Measurements from ENCODE around the gene ABCC4. TPM values are rescaled to one million over a fixed set of nuclear protein-coding genes. Genes with fewer than 3 reads are reported as not detected.

ABCC4 gene
- total RNA-seq, 1 experiment from 2014 or later = 35.4 TPM

DNA sequence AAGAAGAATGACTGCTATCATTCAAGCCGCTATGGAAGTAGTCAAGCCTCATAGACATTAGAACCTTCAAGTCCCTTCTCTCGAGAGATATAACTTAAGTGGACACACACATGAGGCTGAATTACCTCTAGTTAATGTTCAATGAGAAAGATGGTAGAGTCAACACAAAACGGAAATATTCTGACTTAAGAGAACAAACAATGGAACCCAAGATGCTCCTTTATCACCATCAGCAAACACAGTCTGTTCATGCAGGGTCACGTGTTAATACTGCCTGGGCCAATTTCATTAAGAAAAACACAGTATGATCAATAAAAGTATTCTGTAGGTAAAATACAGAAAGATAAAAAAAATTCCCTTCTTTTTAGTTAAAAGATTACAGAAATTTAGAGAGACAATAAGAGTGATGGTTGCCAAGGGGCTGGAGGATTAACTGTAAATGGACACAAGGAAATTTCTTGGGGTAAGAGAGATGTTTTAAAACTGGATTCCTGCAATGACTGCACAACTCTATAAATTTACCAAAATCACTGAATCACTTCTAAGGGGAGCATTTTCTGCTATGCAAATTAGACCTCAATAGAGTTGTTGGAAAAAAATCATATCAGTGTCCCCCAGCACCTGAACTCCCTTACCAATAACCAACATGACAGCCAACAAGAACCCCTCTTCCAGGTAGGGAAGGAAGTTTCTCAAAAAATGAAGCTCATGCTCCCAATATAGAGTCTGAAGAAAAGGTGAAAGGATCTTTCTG, 256.6 kb downstream of the ABCC4 start:
- no peak for DNase-seq (ENCODE audit: low spot score)

- no peak for DNase-seq (ENCODE audit: low spot score)
These were observed 261.8 kb downstream of the ABCC4 start for GRCh38 chr13:95039415-95039814.

DNA sequence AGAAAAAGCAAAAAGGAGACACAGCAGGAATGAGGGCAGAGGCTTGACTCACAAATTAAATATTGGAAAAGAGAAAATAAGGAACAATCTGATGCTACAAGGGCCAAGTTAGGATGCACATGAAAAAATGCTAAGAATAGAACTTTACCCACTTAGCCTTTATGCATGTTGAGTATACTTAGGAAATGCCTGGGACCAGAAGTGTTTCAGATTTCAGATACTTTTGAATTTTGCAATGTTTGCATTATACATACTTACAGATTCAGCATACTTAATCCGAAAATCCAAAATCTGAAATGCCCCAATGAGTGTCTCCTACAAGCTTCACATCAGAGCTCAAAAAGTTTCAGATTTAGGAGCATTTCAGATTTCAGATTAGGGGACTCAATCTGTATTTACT, 262.3 kb downstream of the ABCC4 start:
- DNase-seq (ENCODE audit: low spot score) = no peak

- no peak for DNase-seq (ENCODE audit: low spot score)
These were observed 265.7 kb downstream of the ABCC4 start for GRCh38 chr13:95035311-95036109.

DNA sequence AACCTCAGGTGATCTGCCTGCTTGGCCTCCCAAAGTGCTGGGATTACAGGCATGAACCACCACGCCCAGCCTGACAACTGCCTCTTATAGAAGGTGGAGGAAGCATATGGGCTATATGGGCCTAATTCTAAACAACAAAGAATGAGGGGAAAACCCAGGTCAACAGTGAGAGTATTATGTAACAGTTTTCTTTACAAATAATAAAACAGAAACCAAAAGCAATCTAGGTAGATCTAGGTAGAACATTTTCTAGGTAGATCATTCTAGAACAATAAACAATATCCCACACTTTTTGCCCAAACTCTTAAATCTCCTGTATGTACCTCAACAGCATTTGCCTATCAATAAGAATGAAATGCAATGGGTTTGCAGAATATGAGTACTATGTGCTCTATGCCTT, 267.4 kb downstream of the ABCC4 start:
- DNase-seq (ENCODE audit: low spot score) = no peak

- DNase-seq (ENCODE audit: low spot score) = no peak
These were observed 269.1 kb downstream of the ABCC4 start for GRCh38 chr13:95032121-95032520.

DNA sequence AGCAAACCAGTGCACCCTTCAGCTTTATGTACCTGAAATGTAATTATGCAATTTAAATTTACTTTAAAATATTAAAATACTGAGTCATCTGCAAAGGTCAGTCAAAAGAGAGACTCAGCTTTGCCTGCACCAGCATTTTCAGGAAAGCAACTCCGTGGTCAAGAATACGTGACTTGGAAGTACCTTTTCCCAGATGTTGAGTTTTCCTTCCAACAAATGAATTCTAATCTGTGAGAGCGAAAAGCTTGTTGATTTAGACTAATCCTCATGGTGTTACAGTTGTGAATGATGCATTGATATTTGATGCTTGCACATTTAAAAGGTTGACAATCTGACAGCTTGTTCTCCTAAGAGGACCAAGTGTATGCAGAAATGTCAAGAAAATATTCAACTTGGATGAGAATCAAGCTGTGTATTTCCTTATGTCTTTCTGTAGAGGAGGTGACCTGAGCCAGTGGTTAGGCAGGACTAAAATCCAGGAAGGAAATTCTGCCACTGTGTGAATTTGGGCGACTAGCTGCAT, 270.4 kb downstream of the ABCC4 start:
- DNase-seq (ENCODE audit: low spot score) = no peak

- DNase-seq (ENCODE audit: low spot score) = no peak
These were observed 273.6 kb downstream of the ABCC4 start for GRCh38 chr13:95027638-95028037.

DNA sequence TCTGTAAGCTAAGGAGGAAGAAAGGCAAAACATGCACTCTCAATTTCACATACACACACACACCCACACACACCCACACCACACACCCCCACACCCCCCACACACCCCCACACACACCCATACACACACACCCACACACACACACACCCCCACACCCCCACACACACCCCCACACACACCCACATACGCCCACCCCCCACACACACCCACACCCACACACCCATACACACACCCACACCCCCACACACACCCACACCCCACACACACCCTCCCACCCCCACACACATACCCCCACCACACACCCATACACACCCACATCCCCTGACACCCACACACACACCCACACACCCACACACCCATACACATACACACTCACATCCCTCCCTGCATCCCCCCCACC, 276.1 kb downstream of the ABCC4 start:
- no peak for DNase-seq (ENCODE audit: low spot score)

DNA sequence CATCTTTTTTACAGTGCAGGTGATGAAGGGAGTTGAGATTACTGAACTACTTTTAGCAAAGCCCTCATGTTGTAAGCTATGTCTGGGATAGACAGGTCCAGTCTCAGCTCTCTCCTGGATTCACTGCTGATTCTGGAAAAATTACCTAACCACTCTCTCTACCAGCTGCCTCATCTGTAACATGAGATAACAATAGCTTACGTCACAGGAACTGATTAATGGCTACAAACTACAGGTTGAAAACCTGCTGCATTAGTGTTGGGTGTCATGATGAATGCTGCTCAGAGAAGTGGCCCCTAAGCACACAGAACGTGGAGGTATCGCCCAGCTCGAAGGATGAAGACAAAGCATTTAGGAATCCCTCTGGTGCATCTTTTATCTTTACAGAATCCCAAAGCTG, 277.8 kb downstream of the ABCC4 start:
- DNase-seq (ENCODE audit: low spot score) = no peak

DNA sequence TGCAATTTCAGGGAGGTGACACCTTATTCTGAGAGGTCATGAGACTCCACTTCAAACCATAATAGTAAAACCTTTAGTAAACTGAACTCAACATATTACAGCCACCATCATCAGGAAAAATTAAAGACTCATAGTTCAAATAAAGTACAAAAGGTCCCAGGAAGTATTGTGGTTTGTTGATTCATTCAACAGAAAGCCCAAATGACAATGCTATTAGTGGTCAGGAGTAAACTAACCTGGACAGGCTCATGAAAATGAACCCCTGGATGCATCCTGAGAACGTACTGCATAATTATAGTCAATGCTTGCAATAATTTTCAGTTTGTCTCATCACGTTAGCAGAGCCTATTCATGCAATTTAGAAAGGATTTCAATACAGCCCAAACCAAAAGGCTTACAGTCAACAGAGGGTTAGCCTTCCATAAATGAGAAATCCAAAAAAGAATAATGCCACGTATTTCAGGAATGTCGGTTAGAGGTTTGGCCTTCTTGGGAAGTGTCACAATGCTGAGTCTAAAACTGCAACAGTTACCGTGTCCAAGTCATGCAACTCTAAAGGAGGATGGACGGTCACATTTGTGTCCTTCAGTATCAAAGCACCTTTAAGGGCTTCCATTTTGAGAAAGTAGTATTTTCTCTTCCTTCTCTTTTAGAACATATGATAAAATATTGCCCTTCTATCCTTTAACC, 280.8 kb downstream of the ABCC4 start:
- DNase-seq (ENCODE audit: low spot score) = no peak

GRCh38 chr13:95019886-95020285, 281.4 kb downstream of the ABCC4 start:
- DNase-seq (ENCODE audit: low spot score) = no peak

DNA sequence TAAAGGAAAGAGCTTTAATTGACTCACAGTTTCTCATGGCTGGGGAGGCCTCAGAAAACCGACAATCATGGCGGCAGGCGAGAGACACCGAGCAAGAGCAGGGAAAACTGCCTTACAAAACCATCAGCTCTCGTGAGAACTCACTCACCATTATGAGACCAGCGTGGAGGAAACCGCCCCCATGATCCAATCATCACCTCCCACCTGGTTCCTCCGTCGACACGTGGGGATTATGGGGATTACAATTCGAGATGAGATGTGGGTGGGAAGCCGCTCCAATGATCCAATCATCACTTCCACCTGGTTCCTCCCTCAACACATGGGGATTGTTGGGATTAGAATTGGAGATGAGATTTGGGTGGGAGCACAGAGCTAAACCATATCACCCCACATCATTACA, 293.9 kb downstream of the ABCC4 start:
- no peak for DNase-seq (ENCODE audit: low spot score)

DNA sequence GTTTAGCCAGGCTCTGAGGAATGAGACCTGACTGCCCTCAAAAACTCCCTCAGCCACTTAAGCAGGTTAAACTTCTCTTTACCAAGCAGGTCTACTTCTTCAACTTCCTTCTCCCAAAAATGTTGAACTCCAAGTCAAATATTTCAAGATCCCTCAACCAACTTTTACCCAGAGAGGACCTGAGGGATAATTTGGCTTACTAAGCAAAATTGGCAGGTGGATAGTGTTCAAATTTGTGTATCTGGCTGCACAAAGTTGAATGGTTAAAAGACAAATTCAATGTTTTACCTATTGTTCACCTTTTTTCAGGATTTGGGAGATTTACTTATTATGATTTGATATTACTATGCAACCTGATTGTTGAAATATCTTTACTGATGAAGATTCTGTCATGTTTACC, 296.0 kb downstream of the ABCC4 start:
- DNase-seq (ENCODE audit: low spot score) = no peak

GRCh38 chr13:95003019-95003813, 298.0 kb downstream of the ABCC4 start:
- no peak for DNase-seq (ENCODE audit: low spot score)

- no peak for DNase-seq (ENCODE audit: low spot score)
These were observed 299.1 kb downstream of the ABCC4 start for GRCh38 chr13:95002126-95002525.

GRCh38 chr13:94999871-95000270, 301.4 kb downstream of the ABCC4 start:
- no peak for DNase-seq (ENCODE audit: low spot score)

DNA sequence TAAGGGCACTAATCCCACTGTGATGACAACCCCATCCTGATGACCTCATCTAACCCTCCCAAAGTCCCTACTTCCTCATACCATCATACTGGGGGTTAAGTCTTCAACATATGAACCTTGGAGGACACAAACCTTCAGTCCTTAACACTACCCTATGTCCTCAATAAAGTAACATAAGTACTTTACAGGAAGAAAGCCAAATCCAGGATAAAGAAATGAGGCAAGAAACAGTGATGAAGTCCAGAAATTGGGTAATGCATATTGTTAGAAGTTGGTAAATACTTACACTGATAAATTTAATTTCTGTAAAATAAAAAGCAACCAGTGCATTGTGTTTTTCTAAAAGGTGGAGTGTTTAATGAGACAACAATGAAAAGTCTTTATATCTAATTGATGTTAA, 304.1 kb downstream of the ABCC4 start:
- DNase-seq (ENCODE audit: low spot score) = no peak

GRCh38 chr13:94996445-94996844, 304.8 kb downstream of the ABCC4 start:
- no peak for DNase-seq (ENCODE audit: low spot score)

GRCh38 chr13:94994506-94994905, 306.7 kb downstream of the ABCC4 start:
- no peak for DNase-seq (ENCODE audit: low spot score)

GRCh38 chr13:94993616-94994015, 307.6 kb downstream of the ABCC4 start:
- no peak for DNase-seq (ENCODE audit: low spot score)
